T-helper 1 cell (primary cell): ENCODE measurements around the gene PLA2G4A.
A peak's percentile ranks its signal among the peaks of the same experiment; 100 is the strongest.

Source experiments
- DNase-seq, 5 donors: peaks; one replicate each; pipeline ENCODE4 v3.0.0-alpha.2; 2012 to 2020

PLA2G4A gene

DNA sequence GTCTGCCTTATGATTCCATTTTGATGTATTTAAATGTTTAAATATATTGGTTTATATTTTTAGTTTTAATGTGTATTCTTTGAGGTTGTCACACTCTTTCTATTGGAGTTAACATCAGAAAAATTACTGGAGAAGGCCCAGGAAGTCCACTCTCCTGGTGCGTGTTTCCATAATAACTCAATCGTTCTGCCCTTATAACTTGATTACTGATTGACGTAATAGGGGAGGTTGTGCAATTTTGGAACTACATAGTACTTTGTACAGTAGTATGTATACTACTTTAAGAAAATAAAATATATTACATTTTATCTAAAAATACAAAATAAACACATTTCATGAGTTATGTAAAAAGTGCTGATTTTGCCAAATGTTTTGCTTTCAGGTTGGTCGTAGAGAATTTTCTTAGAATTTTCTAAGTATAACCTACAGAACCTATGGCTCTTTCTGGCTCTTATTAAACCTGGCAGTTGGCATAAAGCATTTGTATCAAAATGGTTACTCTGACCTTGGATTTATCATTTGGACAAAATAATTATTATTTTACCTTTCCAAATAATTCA, 5.7 kb downstream of the PLA2G4A start:
- DNase-seq = no peak

DNA sequence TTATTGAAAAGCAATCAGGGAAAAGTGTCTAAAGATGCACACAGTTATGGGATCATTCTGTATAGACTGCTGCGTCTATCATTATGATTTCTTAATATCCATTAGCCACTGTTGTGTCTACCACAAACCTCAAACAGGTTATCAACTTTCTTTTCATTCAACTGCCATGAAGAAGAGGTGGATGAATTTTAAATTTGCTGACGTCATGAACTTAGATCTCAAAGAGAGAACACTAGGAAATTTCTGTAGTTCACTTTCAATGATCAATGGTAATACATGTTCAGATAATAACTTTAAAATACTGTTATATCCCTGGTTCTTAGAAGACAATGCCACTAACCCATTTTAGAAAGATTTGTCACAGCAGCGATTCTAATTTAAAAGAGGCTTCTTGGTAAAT, 6.7 kb downstream of the PLA2G4A start:
- DNase-seq = no peak

DNA sequence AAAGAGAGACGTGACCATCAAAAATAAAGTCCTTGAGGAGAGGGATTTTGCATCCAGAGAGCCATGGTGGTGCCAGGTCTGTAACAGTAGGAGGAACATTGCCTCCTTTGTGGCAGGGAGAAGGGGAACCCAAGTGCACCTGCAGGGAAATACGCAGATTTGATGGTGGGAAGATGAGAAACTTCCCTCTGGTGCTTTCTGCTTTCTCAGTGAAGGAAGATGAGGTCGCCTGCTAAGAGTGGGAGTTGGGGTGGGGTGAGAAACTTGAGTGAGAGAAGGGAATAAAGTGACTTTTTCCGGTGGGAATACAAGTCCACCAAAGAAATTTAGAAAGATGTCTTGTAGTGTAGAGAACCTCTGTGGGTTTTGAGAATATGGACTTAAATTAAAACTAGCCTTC, 9.1 kb downstream of the PLA2G4A start:
- no peak for DNase-seq

DNA sequence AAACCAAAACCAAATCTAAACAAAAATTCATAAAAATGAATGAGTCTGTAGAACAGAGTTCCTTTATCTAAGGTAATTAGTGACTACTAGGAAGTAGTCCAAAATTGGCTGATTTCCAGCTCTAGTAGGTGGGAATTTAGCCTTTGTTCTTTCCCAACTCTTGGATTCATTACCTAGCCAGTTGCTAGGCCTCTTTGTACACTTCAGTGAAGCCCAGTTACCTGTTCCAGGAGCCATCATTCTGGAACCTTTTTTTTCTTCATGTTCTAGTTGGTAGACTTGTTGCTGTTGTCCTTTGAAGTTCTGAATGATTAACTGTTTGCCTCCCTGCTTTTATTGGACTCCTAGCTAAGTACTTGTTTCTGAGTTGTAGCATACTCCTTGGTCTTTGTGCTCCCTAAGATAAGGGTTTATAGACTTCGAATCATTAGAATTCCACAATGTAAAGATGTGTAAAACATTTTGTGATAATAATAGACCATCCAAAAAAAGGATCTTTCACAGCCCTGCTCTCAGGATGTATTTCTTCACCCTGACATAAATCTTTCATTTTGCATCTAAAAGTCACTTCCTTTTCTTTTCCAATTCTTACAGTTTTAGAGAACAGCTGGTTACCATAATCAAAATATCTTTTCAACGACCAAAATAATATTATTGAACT, 9.8 kb downstream of the PLA2G4A start:
- no peak for DNase-seq

DNA sequence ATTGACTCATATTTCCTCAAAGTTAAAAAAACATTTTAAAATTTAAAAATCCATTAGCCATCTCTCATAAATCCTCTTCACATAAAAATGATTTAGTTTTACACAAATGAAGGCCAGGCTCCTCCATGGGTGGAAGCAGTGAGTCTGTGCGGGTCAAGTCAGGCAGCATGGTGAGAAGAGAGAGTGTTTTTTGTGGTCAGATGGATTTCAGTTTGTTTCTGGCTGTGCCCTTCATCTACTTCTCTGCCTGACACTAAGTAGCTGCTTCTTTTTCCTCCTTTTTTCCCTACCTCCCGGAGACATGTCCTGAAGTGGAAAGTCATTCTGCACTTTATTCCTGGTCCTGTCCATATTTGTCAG, 10.3 kb downstream of the PLA2G4A start:
- DNase-seq = no peak

DNA sequence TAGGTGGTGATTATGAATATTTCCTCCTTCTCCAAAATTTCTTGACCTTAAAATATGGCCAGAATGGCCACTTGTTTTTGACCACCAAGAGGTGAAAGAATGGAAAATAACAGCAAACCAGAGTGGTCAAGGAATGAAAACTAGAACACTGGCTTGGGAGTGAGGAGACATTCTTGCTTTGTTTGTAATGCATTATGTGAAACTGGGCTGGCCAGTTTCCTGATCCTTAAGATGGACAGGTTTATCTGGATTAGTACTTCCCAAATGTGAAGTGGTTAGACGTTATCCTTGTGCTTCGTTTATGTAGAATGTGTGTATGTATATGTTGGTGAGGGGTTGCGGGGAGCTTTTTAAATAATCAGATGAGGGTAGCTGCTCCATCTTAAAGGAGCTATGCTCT, 12.8 kb downstream of the PLA2G4A start:
- no peak for DNase-seq

DNA sequence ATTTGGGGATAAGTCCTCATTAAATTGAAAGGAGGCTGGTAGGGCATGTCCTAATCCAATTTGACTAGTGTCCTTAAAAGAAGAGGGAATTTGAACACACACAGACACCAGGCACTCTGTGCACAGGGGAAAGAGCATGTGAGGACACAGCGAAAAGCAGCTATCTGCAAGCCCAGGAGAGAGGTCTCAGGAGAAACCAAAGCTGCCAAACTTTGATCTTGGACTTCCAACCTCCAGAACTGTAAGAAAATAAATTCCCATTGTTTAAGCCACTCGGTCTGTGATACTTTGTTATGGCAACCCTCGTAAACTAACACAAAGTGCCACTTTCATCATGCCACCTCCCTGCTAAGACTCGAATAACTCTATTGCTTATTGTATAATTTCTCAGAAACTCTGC, 13.8 kb downstream of the PLA2G4A start:
- DNase-seq = no peak

DNA sequence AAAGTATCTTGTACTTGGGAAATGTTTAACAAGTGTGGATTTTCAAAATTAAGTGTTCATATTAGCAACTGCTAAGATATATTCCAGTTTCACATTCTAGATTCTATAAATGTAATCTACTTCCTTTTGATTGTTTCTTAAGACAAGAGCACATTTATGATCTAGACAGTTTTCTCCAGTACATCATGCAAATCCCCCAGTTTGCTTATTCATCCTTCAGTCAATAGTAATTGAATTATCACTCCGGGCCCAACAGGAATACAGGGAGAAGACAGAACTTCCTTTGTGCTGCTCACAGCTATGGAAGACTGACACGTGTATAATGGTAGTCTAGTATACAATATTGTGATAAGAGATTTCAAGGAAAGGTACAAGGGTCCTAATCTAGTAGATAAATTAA, 14.5 kb downstream of the PLA2G4A start:
- no peak for DNase-seq

DNA sequence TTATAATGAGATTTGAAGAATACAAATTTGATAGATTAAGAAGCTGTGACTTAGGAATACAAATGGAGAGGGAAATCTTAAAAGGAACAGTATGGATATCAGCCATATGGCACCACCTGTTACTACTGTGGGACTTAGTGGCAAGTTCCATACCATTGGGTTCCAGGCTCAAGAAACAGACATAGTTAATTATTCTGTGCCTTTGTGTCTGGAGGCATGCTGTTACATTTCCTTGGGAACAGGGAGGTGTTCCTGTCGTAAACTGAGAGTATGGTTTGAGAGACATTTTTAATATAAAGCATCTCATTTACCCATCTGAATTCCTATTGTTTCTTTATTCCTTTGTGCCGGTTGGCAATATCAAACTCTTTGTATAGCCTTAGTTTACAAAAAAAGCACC, 15.2 kb downstream of the PLA2G4A start:
- DNase-seq = no peak

DNA sequence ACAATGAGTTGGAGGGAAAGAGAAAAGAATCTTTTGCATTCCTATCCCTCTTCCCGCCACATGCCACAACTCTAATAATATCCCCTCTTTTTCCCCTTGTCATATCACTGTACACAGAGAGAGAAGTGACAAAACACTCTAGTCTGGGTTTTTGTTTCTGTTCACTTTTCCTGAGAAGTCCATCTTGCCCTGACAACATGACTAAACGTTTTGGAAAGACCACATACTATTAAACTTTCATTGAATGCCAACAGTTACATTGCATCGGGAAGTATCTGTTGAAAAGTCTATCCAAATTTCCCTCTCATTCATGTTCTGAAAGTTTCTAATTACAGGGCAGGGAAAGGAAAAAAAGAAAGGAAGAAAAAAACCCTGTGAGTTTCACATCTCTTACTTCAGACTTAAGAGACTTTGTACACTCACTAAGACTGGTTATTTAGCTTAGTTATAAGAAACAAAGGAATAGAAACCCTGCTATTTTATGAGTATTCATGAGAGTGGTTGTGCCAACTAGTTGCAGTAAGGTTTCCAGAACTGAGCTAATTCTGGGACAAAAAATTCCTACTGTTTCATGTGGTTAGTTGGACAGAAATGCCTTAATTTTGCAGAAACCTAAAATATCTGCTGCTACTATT, 16.9 kb downstream of the PLA2G4A start:
- DNase-seq = no peak

DNA sequence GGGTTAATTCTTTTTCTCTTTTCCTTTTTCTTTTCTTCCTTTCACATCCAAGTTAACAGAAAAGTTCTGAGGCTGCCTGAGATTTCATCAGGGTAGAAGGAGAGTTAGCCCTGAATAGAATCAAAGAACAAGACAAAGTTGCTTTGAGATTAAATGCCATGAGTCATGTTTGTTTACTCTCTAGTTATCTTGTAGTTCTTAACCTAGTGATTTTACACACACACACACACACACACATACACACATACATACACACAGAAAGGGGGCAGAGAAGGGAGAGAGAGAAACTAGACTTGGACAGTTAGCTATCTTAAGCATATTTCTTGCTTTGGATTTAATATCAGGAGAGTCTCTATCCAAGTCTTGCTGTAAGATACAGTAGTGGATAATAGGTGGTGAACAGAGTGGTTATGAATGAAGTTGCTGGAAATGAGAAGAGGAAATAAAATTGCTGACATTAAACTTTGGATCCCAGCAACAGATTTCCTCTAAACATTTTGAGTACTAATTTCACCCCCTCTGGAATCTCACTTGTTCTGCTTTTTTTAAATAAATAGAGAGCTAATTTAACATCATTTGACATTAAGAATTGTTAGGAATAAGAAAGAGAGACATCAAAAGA, 19.9 kb downstream of the PLA2G4A start:
- DNase-seq = no peak

DNA sequence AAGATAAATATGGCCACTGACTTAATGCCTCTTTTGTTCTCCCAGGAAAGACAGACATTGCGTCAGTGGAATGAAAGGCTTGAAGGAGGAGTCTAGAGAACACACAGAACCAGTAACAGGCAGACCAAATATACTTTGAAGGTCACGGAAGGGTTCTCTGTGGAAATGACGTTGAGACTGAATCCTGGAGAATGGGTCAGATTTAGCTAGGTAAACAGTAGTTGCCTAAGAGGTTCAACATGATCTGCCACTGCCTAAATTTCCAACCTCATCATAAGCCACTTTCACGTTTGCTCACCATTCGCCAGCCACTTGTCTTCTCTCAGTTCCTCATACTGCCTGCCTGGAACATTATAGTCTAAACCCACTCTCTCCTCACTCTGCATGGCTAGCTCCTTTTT, 20.5 kb downstream of the PLA2G4A start:
- DNase-seq = no peak

DNA sequence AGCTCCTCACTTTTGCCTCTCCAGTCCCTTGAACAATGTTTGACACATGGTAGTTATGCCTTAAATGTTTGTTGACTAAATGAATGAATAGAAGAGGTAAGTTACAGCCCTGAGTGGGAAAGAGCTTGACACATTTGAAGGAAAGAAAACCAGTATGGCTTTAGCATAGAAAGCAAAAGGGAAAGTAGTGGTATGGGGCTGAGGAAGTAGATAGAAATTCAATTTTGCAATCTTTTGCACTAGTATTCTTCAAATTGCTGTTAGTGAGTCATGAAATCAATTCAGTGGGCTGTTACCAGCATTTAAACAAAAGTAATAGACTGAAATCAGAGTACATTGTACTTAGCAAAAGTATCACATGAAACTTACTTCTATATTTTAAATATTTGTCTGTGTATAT, 21.1 kb downstream of the PLA2G4A start:
- DNase-seq = no peak

DNA sequence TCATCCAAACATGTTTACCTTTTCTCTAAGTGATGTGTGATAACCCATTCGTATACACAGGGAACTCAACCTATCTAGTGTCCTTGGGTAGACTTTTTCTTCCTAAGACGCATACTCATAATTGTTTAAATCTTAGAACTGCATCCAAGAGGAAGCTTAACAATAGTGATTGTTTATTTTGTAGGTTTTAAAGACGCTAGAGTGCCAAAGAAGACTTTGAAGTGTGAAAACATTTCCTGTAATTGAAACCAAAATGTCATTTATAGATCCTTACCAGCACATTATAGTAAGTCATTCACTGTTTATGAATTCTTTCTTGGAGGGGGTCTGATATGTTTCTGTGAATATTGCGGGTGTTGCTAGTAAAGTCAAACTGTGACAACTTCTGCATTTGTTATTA, 25.4 kb downstream of the PLA2G4A start:
- no peak for DNase-seq

DNA sequence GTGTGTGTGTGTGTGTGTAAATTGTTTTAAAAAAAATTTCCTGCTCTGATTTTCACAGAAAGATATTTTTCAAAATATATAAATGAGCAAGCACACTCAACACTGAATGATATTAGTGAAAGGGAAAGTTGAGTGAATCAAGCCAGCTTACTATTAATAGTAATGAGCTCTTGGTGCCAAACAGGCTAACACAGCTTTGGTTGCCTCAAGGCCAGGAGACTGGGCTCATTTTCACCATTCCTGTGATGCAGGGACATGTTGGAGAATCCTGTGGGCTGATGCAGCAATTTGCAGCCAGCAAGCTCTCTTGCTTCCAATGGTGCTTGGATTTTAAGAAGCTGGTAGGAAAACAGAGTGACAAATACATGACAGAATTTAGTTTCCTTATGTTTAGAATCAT, 30.2 kb downstream of the PLA2G4A start:
- DNase-seq = no peak

DNA sequence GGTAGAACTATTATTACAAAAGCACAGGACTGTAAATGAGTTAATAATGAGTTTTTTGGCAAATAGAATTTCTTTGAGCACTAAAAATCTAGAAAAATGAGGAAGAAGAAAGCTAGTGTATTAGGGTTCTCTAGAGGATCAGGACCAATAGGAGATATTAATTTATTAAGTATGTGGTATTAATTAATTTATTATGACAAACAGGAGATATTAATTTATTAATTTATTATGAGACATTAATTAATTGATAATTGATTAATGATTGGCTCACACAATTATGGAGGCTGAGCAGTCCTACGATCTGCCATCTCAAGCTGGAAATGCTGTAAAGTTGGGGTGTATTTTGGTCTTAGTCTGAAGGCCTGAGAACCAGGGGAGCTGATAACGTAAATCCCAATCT, 31.2 kb downstream of the PLA2G4A start:
- DNase-seq = no peak

DNA sequence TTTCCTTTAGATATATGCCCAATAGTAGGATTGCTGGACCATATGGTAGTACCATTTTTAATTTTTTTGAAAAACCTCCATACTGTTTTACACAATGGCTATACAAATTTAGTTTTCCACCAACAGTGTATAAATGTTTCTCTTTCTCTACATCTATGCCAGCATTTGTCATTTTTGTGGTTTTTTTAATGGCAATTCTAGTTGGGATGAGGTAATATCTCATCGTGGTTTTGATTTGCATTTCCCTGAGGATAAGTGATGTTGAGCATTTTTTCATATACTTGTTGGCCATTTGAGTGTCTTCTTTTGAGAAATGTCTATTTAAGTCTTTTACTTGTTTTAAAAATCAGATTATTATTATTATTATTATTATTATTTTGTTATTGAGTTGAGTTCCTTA, 35.5 kb downstream of the PLA2G4A start:
- no peak for DNase-seq

DNA sequence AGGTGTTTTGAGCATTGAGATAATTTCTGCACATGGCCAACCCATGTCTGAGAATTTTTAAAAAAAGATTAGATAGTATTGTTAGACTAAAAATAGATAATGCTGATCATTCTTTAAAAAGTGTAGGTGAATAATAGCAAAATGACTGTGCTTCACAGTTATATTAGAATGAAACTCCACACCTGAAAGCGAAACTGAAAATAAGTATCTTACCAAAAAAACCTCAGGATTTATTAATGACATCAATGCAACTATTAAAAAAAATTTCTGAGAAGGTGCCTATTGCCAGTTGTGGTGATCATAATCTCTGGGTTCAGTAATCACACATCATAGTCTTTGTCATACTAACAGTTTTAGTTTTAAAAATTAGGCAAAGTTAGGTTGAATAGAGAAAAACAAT, 36.5 kb downstream of the PLA2G4A start:
- peak in 1 of 5 donors; percentile 12 for DNase-seq

DNA sequence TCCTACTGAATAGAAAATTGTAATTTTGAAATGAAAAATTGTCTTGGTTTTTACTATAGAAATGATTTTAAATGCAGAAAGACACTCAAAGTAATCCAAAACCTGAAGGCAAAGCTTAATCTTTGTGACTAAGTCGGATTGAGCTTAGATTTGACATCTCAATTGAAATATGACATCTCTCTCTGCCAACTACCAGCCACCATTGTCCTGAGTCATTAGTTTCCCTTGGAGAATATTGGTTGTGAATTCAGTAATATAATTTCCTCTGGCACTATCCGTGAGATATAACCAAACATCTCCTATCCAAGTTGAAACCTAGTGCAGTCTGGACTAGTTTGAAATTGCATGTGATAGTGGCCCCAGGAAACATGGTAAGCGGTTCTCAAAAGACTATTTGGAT, 37.1 kb downstream of the PLA2G4A start:
- no peak for DNase-seq

DNA sequence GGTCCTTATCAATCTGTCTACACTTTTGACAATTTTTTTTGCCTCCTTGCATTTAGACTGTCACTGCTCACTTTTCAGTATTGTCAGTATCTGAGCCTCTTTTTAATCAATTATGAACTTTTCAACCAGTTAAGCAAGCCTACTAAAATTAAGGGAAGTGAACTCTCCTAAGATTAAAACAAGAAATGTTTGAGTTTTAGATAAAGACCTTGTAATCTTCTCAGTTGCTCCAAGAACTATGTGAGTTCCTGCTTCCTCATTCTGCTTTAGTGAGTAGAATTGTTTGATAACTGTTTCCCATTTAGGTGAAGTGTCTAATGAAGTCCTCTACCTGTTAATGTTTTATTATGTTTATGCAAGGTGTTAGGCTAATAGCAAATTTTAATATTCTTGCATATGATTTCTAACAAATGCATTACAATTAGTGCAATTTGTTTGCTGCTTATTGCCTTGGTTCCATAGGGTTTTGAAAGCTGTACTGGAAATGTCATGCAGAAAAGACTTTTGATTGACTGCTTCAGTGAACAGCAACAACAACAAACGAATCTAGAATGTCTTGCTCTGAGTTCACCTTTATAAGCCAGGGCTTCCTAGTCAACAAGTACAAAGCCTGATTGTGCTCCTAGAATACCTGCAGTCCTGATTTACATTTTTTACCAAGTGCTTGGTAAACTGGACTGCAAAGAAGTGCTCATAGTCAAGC, 40.9 kb downstream of the PLA2G4A start:
- DNase-seq = no peak

DNA sequence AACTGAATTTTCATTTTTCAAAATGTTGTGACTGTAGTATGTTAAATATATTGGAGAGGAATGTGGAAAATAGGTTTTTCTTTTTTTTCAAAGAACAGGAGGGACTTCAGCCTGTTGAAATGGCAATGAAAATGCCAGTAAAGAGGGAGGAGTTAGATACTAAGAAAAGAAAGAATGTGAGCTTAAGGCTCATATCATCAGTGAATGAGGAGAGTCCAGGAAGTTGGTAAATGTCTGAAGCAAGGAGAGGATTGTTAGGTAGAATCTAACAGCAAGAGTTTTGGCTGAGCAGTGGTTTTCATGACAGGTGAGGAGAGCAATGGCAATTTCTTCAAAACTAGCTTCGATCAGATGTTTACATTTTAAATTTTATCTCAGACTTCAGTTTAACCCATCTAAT, 43.0 kb downstream of the PLA2G4A start:
- DNase-seq = no peak

DNA sequence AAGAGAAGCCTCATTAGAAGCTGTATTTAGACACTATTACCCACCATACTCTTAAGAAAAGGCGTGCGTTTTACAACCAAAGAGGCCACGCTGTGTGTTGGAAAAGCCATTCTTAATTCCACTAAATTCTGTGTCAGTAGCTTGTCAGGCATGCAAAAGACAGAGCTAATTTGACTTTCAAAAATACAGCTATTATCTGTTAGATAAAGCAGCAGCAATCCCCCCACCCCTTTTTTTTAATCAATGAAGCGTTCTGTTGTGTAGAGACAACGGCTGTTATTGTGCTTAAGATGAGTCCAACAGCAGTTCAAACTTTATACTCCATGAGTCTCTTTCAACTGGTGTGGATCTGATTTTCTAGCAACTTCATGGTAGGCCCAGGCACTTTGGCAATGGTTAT, 43.5 kb downstream of the PLA2G4A start:
- no peak for DNase-seq

DNA sequence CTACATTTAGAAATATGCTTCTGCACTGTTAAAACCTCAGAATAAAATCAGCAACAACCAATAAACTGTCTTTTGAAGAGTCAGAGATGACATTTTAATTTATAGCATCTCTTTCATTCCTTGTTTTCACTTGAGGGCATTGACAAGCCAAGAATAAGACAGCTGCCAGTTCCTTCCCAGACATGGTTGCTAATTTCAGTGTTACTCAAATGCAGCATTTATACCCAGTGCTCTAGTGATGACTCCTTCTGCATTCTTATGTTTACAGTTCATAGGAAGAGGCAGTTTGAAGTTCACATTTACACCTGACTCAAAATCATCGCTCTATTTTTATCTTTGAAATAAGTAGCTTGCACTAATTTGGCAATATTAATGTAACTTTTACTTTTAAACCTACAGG, 44.9 kb downstream of the PLA2G4A start:
- DNase-seq = no peak
